ENCODE data around the gene CCN6. TPM values are rescaled to one million over a fixed set of nuclear protein-coding genes. Genes with fewer than 3 reads are reported as not detected.

The CCN6 gene
- total RNA-seq, 1 donor from 2014 or later, result not detected

DNA sequence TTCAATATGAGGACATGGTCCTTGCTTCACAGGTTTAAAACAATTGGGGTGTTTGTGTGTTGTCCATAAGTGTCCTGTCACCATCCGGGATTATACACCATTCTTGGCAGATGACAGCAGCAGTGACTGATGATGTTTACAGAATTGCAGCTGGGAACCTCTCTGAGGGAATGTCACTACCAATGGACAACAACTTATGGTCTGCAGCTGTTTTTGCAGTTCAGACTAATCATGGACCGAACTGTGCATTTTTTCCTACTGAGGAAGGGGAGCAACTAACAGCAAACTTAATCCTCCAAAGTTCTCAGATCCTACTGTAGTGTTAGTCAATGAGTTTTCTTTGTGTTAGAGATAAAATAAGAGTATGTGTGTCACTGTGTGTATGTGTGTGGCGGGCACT is 59.5 kb downstream of the CCN6 start:
- Mint-ChIP-seq H3K27ac (no peak overlapping the region), H3K27me3 (no peaks in the 10 kb centered on the region), H3K4me1 (ENCODE audit: unreplicated experiment) (peaks cover 6% of the 10 kb centered on the region)

DNA sequence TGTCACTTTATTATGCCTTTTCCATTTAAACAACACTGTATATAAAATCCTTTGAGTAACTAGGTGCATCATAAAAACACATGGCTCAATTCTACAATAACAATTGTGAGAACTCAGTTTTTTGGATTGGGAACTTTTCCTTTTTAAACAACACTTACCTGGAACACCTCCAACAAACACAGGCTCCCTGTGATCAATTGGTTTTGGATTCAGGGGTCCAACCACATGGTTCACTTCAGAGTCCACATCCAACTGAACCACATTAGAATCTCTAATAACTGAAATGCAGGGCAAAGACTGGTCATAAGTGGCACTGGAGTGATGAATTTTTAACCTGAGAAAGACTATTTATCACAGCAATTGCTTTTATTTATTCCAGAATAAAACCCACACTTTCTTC is 60.0 kb downstream of the CCN6 start:
- H3K4me3 Mint-ChIP-seq, result no peak overlapping the region
- DNase-seq (ENCODE audit: extremely low spot score, unreplicated experiment), result no peak
- H3K4me1 Mint-ChIP-seq (ENCODE audit: unreplicated experiment), result peaks cover 6% of the 10 kb centered on the region
- TF ChIP-seq, protein P1, sequence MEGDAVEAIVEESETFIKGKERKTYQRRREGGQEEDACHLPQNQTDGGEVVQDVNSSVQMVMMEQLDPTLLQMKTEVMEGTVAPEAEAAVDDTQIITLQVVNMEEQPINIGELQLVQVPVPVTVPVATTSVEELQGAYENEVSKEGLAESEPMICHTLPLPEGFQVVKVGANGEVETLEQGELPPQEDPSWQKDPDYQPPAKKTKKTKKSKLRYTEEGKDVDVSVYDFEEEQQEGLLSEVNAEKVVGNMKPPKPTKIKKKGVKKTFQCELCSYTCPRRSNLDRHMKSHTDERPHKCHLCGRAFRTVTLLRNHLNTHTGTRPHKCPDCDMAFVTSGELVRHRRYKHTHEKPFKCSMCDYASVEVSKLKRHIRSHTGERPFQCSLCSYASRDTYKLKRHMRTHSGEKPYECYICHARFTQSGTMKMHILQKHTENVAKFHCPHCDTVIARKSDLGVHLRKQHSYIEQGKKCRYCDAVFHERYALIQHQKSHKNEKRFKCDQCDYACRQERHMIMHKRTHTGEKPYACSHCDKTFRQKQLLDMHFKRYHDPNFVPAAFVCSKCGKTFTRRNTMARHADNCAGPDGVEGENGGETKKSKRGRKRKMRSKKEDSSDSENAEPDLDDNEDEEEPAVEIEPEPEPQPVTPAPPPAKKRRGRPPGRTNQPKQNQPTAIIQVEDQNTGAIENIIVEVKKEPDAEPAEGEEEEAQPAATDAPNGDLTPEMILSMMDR (conservative IDR thresholded peaks at IDR 0.05), result no peak
- H3K36me3 Mint-ChIP-seq, result no peaks in the 10 kb centered on the region
- H3K27ac Mint-ChIP-seq, result no peak overlapping the region
- H3K27me3 Mint-ChIP-seq, result no peaks in the 10 kb centered on the region
- H3K9me3 Mint-ChIP-seq, result no peaks in the 10 kb centered on the region

More for the DNA sequence above, 59.5 kb downstream of the CCN6 start:
- Mint-ChIP-seq H3K4me3 (no peak overlapping the region), H3K36me3 (no peaks in the 10 kb centered on the region), H3K9me3 (no peaks in the 10 kb centered on the region)
- DNase-seq (ENCODE audit: extremely low spot score, unreplicated experiment), result no peak
- TF ChIP-seq, protein P1 (conservative IDR thresholded peaks at IDR 0.05), result no peak

DNA sequence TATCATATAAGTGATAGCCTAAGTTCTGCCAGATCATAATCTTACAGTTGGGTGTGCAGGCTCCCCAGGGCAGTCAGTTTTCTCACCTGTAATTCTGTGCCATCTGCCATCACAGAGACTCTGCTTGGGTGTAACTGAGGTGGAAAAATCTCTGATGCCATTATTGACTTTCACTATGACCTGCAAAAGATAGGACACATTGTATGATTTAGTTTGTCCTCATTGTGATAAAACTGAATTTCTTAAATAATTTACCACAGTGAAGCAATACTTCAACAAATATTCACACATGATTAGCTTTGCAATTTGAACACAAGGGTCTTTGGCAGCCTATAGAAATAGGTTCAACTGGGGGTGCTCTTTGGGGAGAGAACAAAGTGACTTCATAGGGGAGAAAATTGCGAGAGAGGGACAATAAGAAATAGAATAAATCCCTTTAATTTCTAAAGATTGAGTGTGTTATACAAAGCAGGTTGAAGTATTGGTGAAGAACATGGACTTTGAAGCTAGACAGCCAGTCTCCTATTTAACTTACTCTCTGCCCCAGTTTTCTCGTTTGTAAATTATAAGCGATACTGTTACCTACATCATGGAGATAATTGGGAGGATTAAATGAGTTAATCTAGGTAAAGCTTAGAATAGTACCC is 60.8 kb downstream of the CCN6 start:
- no peak for DNase-seq (ENCODE audit: extremely low spot score, unreplicated experiment)
- TF ChIP-seq, protein P1 (conservative IDR thresholded peaks at IDR 0.05), result no peak
- no peaks in the 10 kb centered on the region for H3K4me1 Mint-ChIP-seq (ENCODE audit: unreplicated experiment)
- no peaks in the 10 kb centered on the region for H3K36me3 Mint-ChIP-seq
- H3K27me3 Mint-ChIP-seq, result no peaks in the 10 kb centered on the region
- no peaks in the 10 kb centered on the region for H3K9me3 Mint-ChIP-seq
- no peak overlapping the region for H3K27ac Mint-ChIP-seq
- no peak overlapping the region for H3K4me3 Mint-ChIP-seq

DNA sequence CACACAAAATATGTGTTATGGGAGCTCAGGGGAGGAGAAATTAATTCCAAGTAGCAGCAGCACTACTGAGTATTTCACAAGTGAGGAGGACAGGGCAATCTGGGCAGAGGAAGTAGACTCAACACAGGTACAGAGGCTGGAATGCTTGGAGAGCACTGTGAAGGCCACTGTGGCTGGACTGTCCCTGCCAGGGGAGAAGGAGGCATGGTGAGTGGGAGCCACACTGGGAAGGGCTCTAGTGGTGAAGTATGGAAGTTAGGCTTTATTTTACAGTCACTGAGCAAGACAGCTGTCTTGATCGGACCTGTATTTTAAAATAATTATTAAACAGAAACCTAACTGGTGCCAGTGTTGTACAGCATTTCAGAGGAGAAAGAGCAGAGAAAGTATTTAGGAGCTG is 62.3 kb downstream of the CCN6 start:
- TF ChIP-seq, protein P1 (conservative IDR thresholded peaks at IDR 0.05), result peak; percentile 46
- Mint-ChIP-seq H3K4me1 (ENCODE audit: unreplicated experiment) (no peaks in the 10 kb centered on the region), H3K9me3 (no peaks in the 10 kb centered on the region), H3K4me3 (no peak overlapping the region), H3K27ac (no peak overlapping the region), H3K36me3 (no peaks in the 10 kb centered on the region), H3K27me3 (no peaks in the 10 kb centered on the region)
- DNase-seq (ENCODE audit: extremely low spot score, unreplicated experiment), result no peak

DNA sequence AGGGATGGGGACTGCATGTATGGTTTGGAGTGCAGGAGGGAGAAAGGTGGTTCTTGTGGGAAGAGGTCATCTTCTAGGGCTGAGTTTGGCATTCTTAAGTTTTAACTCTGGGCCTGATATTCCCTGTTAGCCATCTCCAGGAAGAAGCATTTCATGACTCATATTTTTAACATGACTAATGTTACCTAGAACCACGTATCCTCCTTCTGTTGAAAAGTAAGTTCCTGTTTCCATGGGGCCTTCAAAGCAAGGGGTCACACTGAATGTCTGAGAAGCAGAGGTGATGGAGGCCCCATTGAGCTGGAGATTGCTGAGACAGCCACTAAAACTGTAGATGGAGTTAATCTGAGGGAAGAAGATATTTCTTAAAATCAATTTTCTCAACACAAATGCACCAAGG is 63.6 kb downstream of the CCN6 start:
- Mint-ChIP-seq H3K27me3 (no peaks in the 10 kb centered on the region), H3K4me3 (no peak overlapping the region), H3K9me3 (no peaks in the 10 kb centered on the region), H3K36me3 (no peaks in the 10 kb centered on the region), H3K27ac (no peak overlapping the region), H3K4me1 (ENCODE audit: unreplicated experiment) (no peaks in the 10 kb centered on the region)
- TF ChIP-seq, protein P1 (conservative IDR thresholded peaks at IDR 0.05), result no peak
- DNase-seq (ENCODE audit: extremely low spot score, unreplicated experiment), result no peak

Measured in type B pancreatic cell (in vitro differentiated cells).